Fibroblast of villous mesenchyme (primary cell): ENCODE data around the gene LRRK1. TPM values are rescaled to one million over a fixed set of nuclear protein-coding genes. Genes with fewer than 3 reads are reported as not detected.

Experiments
- DNase-seq: peaks from one replicate; pipeline ENCODE4 v3.0.0-alpha.2; 2010; ENCODE audit warnings: low read depth
- H3K4me3 ChIP-seq: 2 replicates; pipeline ENCODE4 v1.5.1; 2011; ENCODE audit warnings: low read depth, mild to moderate bottlenecking, low read length
- total RNA-seq: library from RNA; depleted of rRNA; stranded (reverse); fragments of >200 nt; gene quantifications from 2 replicates; pipeline ENCODE4 v1.2.3, GENCODE V29; 2012
- TF ChIP-seq, protein P1 (sequence below): IDR thresholded peaks from 2 replicates; pipeline ENCODE4 v1.5.1; 2012; ENCODE audit warnings: low read depth, mild to moderate bottlenecking, low read length; ENCODE audit not compliant: insufficient read depth

The LRRK1 gene
- total RNA-seq, 1 donor: 10.8 TPM

DNA sequence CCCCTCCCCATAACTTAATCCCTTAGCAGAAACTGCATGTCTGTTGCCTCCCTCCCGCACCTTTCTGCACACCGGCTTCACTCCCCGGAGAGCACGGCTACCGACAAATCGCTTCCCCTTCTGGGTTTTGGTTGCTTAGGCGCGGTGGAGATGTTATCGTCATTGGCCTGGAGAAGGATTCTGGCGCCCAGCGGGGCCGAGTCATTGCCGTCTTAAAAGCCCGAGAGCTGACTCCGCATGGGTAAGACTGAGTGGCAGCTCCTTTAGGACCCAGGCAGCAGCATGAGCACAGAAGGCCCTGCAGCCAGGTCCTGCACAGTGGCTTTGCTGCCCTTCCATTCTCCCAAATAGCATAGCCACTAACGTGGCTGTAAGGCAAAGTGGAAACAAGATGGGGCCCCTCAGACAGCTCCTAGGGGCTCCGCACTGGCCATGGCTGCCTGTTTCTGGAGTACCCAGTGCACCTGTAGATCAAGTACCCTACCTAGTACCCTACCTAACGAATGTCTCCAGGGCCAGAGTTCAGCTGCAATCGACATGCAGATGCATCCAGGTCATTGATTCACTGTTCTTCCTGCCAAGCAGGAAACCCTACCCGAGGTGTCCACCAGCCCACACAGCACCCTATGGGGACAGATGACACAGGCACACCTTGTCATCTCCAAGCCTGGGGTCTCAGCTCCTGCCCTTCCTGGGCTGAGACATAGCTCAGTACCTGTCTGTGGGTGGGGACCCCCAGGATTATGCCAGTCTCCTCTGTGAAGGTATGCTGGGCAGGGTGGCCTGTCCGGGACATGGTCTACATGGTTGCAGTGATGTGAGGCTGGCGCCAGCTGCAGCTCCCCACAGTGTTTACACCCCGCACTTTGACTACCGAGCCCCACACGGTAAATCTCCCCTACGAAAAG, 147.6 kb downstream of the LRRK1 start:
- no peak overlapping the region for H3K4me3 ChIP-seq
- TF ChIP-seq, protein P1, sequence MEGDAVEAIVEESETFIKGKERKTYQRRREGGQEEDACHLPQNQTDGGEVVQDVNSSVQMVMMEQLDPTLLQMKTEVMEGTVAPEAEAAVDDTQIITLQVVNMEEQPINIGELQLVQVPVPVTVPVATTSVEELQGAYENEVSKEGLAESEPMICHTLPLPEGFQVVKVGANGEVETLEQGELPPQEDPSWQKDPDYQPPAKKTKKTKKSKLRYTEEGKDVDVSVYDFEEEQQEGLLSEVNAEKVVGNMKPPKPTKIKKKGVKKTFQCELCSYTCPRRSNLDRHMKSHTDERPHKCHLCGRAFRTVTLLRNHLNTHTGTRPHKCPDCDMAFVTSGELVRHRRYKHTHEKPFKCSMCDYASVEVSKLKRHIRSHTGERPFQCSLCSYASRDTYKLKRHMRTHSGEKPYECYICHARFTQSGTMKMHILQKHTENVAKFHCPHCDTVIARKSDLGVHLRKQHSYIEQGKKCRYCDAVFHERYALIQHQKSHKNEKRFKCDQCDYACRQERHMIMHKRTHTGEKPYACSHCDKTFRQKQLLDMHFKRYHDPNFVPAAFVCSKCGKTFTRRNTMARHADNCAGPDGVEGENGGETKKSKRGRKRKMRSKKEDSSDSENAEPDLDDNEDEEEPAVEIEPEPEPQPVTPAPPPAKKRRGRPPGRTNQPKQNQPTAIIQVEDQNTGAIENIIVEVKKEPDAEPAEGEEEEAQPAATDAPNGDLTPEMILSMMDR: no peak
- DNase-seq: no peak

DNA sequence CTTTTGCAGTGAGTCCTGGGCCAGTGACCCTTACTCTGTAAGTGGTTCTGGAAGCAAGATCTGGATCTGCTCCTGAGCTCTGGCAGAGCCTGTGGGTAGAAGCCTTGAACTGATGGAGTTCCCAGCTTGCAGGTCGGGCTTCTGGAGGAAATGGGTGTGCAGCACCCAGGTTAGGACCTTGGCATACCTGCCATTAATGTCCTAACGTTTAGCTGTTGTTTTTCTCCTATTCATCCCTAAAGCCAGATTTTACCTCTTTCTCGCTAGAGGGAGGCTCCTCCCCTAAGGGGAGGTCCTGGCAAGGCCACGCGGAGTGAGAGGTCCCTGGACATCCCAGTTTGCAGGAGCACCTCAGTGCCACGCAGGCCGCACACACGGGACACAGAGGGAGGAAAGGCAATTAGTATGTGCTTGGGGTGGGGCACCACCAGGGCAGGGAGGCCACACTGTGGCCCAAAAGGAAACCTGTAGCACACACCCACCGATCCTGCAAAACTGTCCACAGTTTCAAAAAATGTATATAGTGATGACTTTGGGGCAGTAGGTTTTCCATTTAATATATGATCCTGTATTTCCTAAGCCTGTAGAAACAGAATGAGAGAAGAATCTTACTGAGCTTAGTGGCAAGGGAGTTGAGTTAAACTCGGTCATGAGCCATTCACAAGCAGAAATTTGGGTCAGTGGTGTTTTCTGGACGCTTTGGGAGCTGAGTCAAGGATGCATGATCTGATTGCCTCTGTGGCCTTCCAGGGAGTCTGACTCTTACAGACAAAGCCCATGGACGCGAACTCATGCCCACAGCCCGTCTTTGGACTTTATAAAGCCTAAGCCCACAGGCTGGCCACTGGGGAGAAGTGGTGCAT, 148.7 kb downstream of the LRRK1 start:
- no peak overlapping the region for H3K4me3 ChIP-seq
- TF ChIP-seq, protein P1: no peak
- peak; percentile 18 for DNase-seq

- no peak overlapping the region for H3K4me3 ChIP-seq
- TF ChIP-seq, protein P1: no peak
- DNase-seq: no peak
Measured at GRCh38 chr15:101068523-101068960, 149.4 kb downstream of the LRRK1 start.

GRCh38 chr15:101068961-101069653, 149.9 kb downstream of the LRRK1 start:
- H3K4me3 ChIP-seq: no peak overlapping the region
- TF ChIP-seq, protein P1: peak; percentile 46
- no peak for DNase-seq

DNA sequence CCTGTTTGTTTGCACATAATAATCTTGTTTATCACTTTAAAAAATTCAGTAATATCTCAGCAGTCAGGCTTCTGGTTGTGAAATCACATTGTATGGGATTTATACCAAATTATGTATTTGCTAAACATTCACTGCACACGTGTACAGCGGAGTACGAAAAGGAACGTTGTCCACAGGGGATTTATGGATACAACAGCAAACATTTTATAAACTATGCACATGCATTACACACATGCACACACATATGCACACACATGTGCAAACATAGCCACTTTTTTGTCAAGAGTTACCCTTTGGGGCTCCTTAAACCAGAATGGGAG, 150.5 kb downstream of the LRRK1 start:
- H3K4me3 ChIP-seq: no peak overlapping the region
- TF ChIP-seq, protein P1: no peak
- peak; percentile 97 for DNase-seq

GRCh38 chr15:101070024-101070423, 150.9 kb downstream of the LRRK1 start:
- DNase-seq: no peak
- TF ChIP-seq, protein P1: no peak
- no peak overlapping the region for H3K4me3 ChIP-seq
